ENCODE results near the gene SBK1. TPM values are rescaled to one million over a fixed set of nuclear protein-coding genes. Genes with fewer than 3 reads are reported as not detected.

Gene SBK1
- total RNA-seq (2022; extraction: Qiagen RNA extraction), result 0.16 to 0.47 TPM (median 0.36 TPM) in 5 replicates

GRCh38 chr16:28291651-28292626, at the start of gene SBK1:
TSS of gene SBK1 (plus strand) at chr16:28292525. CDS start at chr16:28317392, 24,867 bp downstream.

GRCh38 chr16:28363408-28363807, 71.1 kb downstream of the SBK1 start, which contains the start of gene NPIPB6:
TSS of gene NPIPB6 (minus strand) at chr16:28363508. CDS start at chr16:28362822, 686 bp downstream.

Other genes starting within 250 kb of the SBK1 start
- 0.04 to 0.09 TPM in 2 of 5 replicates, not detected in the others for gene GSG1L, start 228.8 kb upstream of the SBK1 start, total RNA-seq (2022; extraction: Qiagen RNA extraction)
- 64.9 to 103 TPM (median 91.6 TPM) in 5 replicates for gene XPO6, start 80.6 kb upstream of the SBK1 start, total RNA-seq (2022; extraction: Qiagen RNA extraction)
- gene NPIPB6, start 71.0 kb downstream of the SBK1 start, total RNA-seq (2022; extraction: Qiagen RNA extraction), result 1.5 to 2.3 TPM (median 1.6 TPM) in 5 replicates
- gene EIF3CL, start 111.3 kb downstream of the SBK1 start, total RNA-seq (2022; extraction: Qiagen RNA extraction), result 69.7 to 108 TPM (median 77.8 TPM) in 5 replicates
- gene NPIPB7, start 179.8 kb downstream of the SBK1 start, total RNA-seq (2022; extraction: Qiagen RNA extraction), result 0.11 to 0.38 TPM (median 0.22 TPM) in 3 of 5 replicates, not detected in the others
- 19.7 to 44.0 TPM (median 35.6 TPM) in 5 replicates for gene CLN3, start 199.5 kb downstream of the SBK1 start, total RNA-seq (2022; extraction: Qiagen RNA extraction)
- 0.06 to 0.08 TPM (median 0.06 TPM) in 4 of 5 replicates, not detected in the other for gene APOBR, start 202.1 kb downstream of the SBK1 start, total RNA-seq (2022; extraction: Qiagen RNA extraction)
- gene IL27, start 214.3 kb downstream of the SBK1 start, total RNA-seq (2022; extraction: Qiagen RNA extraction), result not detected in 5 replicates
- 10.5 to 19.3 TPM (median 15.5 TPM) in 5 replicates for gene NUPR1, start 246.4 kb downstream of the SBK1 start, total RNA-seq (2022; extraction: Qiagen RNA extraction)

All from A549 treated with dexamethasone at 1 μM for 4 hours (cell line).